Measurements from ENCODE around the gene PIP4P1. TPM values are rescaled to one million over a fixed set of nuclear protein-coding genes. Genes with fewer than 3 reads are reported as not detected.

PIP4P1 gene
- polyA plus RNA-seq, 4 donors: 32.0 to 42.0 (median 33.1) TPM

GRCh38 chr14:20440465-20440864, 20.8 kb downstream of the PIP4P1 start:
- no peak for DNase-seq (ENCODE audit: low read depth in 4 of 4, low spot score in 2 of 4)

GRCh38 chr14:20438664-20439063, 22.6 kb downstream of the PIP4P1 start:
- DNase-seq (ENCODE audit: low read depth in 4 of 4, low spot score in 2 of 4): no peak

- DNase-seq (ENCODE audit: low read depth in 4 of 4, low spot score in 2 of 4): no peak
Observed at GRCh38 chr14:20436363-20436755, 24.9 kb downstream of the PIP4P1 start.

GRCh38 chr14:20435582-20436362, 25.5 kb downstream of the PIP4P1 start, which contains the start of gene KLHL33:
Gene KLHL33, minus strand, starts transcription at chr14:20436166. Its CDS starts 355 bp downstream, at chr14:20435811.
- DNase-seq (ENCODE audit: low read depth in 4 of 4, low spot score in 2 of 4): no peak

DNA sequence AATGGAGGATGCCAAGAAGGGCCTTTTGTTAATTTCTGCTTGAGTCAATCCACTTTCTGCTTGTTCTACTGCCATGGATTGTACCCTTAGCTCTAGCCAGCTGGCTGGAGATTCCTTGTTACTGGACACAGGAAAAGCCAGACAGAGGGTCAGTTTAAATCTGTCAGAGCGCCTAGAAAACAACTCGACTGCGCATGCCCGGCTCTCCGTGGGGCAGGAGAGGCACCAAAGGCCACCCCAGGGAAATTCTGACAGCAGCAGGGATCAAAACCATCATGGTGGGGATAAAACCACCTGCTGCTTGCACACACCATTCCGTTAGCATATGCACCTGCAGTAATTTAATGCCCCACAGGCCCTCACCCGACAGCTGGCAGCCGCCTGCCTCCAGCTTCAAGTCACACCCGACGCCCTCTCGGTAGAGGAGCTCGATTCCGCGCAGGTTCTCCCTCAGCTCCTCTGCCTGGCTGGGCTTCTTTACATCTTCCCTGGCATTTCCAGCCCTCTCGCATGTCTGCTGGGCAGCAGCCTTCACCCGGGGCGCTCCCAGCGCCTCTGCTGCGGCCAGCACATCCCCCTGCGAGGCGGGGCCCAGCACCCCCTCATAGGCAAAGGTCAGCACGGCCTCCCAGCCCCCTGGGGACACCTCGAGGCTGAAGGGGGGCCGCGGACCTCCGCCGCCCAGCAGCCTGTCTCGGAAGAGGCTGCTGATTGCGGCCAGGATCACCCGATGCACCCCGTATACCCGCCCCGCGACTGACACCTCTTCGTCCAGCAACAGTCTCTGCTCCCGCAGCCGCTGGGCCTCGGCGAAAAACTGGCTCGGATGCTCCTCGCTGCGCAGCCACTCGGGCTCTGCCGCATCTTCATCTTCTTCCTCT, 26.3 kb downstream of the PIP4P1 start:
- no peak for DNase-seq (ENCODE audit: low read depth in 4 of 4, low spot score in 2 of 4)

- no peak for DNase-seq (ENCODE audit: low read depth in 4 of 4, low spot score in 2 of 4)
Observed at GRCh38 chr14:20429801-20430669, 31.2 kb downstream of the PIP4P1 start.

GRCh38 chr14:20428802-20429201, 32.4 kb downstream of the PIP4P1 start:
- no peak for DNase-seq (ENCODE audit: low read depth in 4 of 4, low spot score in 2 of 4)

GRCh38 chr14:20428010-20428365, 33.2 kb downstream of the PIP4P1 start:
- DNase-seq (ENCODE audit: low read depth in 4 of 4, low spot score in 2 of 4): no peak

- DNase-seq (ENCODE audit: low read depth in 4 of 4, low spot score in 2 of 4): no peak
Observed at GRCh38 chr14:20427231-20428009, 33.8 kb downstream of the PIP4P1 start.

GRCh38 chr14:20424851-20425250, 36.4 kb downstream of the PIP4P1 start:
- no peak for DNase-seq (ENCODE audit: low read depth in 4 of 4, low spot score in 2 of 4)

DNA sequence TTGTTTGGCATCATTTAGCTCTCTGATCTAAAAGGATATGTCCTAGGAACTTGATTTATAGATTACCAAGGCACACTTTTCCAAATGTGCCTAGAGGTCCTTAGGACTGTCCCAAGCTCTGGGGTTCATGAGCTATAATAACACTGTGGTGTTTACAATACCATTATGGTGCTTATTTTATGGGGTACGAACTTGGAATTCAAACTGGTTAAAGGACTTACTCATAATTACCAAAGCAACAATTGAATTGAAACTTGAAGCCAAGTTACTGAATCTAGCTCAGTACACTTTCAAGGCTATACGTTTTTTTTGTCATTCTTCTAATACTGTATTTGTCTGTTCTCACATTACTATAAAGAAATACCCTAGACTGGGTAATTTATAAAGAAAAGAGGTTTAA, 38.3 kb downstream of the PIP4P1 start:
- no peak for DNase-seq (ENCODE audit: low read depth in 4 of 4, low spot score in 2 of 4)

DNA sequence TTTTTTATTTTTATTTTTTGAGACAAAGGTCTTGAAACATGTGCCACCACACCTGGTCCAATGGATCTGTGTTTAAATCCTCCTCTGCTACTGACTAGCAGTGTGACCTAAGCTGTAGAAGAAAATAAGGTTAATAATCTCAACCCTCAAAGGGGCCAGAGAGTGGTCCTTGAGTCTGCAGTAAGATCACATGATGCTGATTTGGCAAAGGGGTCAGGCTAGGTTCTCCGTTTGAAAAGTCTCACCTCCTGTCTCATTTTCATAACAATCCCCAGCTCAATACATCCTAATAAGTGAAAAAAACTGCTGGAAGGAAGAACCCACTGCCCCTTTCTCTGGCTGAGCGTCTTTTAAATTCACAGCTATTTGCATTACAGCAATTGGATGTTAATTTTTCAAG, 40.0 kb downstream of the PIP4P1 start:
- no peak for DNase-seq (ENCODE audit: low read depth in 4 of 4, low spot score in 2 of 4)

DNA sequence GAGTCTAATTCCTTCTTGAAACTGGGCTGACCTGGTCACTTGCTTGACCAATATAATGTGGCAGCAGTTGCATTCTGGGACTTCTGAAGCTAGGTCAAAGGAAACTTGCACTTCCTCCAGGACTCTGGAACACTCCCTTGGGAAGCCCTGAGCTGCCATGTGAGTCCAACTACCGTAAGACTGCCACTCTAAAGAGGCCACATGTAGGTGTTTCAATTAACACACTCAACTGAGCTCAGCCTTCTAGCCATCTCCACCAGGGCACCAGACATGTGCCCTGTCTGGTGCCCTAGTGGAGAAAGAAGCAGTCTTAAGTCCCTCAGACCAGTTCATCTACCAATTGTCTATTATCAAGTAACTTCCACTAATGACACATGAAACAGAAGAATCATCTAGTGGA, 41.8 kb downstream of the PIP4P1 start:
- DNase-seq (ENCODE audit: low read depth in 4 of 4, low spot score in 2 of 4): no peak

DNA sequence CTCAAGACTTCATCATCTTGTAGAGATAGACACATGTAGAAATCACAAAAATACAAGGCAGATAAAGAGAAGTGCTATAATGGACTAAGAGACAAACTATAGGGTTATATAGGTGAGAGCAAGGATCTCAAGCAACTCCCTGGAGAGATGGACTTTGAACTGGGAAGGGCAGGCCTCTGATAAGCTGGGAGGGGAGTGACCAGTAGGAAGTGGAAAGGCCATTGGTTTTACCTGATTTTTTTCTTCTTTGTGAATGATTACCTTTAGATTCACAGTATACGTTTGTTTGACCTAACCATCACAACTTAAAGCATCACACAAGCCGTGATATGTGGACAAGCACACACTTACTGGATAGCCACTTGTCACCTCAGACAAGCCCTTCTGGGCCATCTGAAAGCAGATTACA, 42.7 kb downstream of the PIP4P1 start:
- no peak for DNase-seq (ENCODE audit: low read depth in 4 of 4, low spot score in 2 of 4)

DNA sequence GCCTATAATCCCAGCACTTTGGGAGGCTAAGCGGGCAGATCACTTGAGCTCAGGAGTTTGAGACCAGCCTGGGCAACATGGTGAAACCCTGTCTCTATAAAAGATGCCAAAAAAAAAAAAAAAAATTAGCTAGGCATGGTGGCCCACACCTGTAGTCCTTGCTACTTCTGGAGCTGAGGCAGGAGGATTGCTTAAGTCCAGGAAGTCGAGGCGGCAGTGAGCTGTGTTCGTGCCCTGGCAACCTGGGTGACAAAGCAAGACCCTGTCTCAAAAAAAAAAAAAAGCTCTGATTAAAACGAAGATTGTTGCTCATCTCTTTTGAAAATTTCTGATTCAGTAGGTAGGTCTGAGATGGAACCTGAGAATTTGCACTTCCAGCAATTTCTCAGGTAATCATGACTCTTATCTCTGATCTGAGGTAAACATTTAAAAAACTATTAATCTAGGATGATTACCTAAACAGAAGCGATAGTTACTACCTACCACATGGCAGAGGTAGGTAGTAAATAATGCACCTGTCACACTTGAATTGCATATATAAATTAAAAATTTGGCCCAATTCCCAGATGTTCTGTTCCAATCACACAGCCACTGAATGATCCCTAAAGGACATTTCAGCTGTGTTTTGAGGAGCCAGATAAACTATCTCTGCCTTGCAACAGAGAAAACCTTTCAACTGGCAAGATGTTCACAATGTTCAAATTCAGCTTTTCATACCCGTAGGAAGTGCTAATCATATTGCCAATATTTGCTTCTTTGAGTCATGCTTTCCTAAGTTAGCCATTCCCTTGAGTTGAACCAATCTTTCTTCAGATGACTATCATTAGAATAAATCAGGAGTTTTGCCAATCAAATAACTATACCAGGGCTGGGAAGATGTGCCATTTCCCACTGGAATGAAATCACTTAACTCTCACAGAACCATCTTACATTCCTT, 43.7 kb downstream of the PIP4P1 start:
- DNase-seq (ENCODE audit: low read depth in 4 of 4, low spot score in 2 of 4): no peak

- no peak for DNase-seq (ENCODE audit: low read depth in 4 of 4, low spot score in 2 of 4)
Observed at GRCh38 chr14:20416223-20416622, 45.0 kb downstream of the PIP4P1 start.

DNA sequence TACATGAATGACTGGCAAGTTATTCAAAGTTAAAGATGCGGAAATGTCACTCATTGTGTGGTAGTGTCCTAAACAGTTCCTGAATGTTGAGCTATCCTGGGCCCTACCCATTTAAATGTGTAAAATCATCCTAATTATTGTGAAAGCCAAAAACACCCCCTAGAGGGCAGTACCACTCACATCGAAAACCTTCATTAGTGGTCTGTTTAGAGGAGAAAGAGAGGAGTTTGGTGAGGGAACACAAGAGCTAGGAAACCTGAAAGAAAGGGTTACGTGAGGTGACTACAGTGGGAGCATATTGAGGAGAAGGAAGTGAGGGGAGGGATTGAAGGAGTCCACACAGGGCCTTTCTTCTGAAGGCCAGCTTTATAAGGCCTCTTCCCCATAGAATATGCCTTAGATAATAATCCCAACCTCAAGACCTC, 45.4 kb downstream of the PIP4P1 start:
- DNase-seq (ENCODE audit: low read depth in 4 of 4, low spot score in 2 of 4): no peak

DNA sequence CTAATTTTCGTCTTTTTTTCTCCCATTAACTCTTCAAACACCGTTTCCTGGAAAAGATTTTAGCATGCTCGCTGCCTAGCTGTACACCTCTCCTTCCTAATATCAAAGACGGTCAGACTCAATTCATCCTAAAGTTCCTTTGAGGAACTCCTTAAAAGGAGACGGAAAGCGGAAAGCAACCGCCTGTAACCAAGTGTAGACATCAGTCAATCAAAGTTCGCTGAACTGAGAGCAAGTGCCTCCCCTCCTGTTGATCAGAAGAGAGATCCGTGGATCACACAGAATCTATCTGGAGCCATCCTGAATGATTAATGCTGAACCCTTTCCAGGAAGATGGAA, 47.5 kb downstream of the PIP4P1 start:
- DNase-seq (ENCODE audit: low read depth in 4 of 4, low spot score in 2 of 4): no peak
